ENCODE data around the gene ENKUR. TPM values are rescaled to one million over a fixed set of nuclear protein-coding genes. Genes with fewer than 3 reads are reported as not detected.
"Not testable (repeated sequence)": the region's sequence is repeated elsewhere in the genome, so short reads cannot be mapped to it uniquely, and the experiment has no call there.

Gene ENKUR
- total RNA-seq, 1 donor from 2014 or later: 0.12 TPM

GRCh38 chr10:25024528-25024927 lies 8.6 kb upstream of the ENKUR start:
- intact Hi-C loops (cut with micrococcal nuclease): no loop called here

- intact Hi-C loops (cut with micrococcal nuclease): no loop called here
Measured at GRCh38 chr10:25023278-25023677, 7.3 kb upstream of the ENKUR start.

- intact Hi-C loops (cut with micrococcal nuclease): loop anchor here (5.0 kb wide), 3 partner anchors 396 to 1921 kb away; partner anchors contain the start of gene MSRB2
Measured at GRCh38 chr10:25018703-25019102, 2.7 kb upstream of the ENKUR start.

- intact Hi-C loops (cut with micrococcal nuclease): loop anchor here (1.0 to 5.0 kb wide), 8 partner anchors 64 to 1920 kb away; partner anchors contain the start of genes ABI1, MSRB2 and PRTFDC1
Measured at GRCh38 chr10:25017661-25018060, 1.7 kb upstream of the ENKUR start.

- intact Hi-C loops (cut with micrococcal nuclease): loop anchor here (1.0 to 5.0 kb wide), 8 partner anchors 64 to 1920 kb away; partner anchors contain the start of genes ABI1, MSRB2 and PRTFDC1
Measured at GRCh38 chr10:25017154-25017590, 1.2 kb upstream of the ENKUR start.

- intact Hi-C loops (cut with micrococcal nuclease): loop anchor here (1.0 to 5.0 kb wide), 13 partner anchors 46 to 1919 kb away; partner anchors contain the start of genes ABI1, MSRB2 and PRTFDC1
Measured at GRCh38 chr10:25016376-25017153, 607 bp upstream of the ENKUR start, which contains the start of gene THNSL1. Gene THNSL1, plus strand, starts transcription at chr10:25016612. Its CDS starts 6,612 bp downstream, at chr10:25023224.

GRCh38 chr10:25014579-25014978 lies 1.4 kb downstream of the ENKUR start:
- intact Hi-C loops (cut with micrococcal nuclease): no loop called here

GRCh38 chr10:25011591-25011990 lies 4.4 kb downstream of the ENKUR start:
- intact Hi-C loops (cut with micrococcal nuclease): not testable (repeated sequence)

GRCh38 chr10:24998044-24998443 lies 17.9 kb downstream of the ENKUR start:
- intact Hi-C loops (cut with micrococcal nuclease): no loop called here

GRCh38 chr10:24995072-24995471 lies 20.9 kb downstream of the ENKUR start:
- intact Hi-C loops (cut with micrococcal nuclease): no loop called here

- intact Hi-C loops (cut with micrococcal nuclease): no loop called here
Measured at GRCh38 chr10:24993237-24993958, 22.6 kb downstream of the ENKUR start.

- intact Hi-C loops (cut with micrococcal nuclease): no loop called here
Measured at GRCh38 chr10:24992512-24993133, 23.3 kb downstream of the ENKUR start.

- intact Hi-C loops (cut with micrococcal nuclease): no loop called here
Measured at GRCh38 chr10:24991298-24991697, 24.7 kb downstream of the ENKUR start.

GRCh38 chr10:24989867-24990266 lies 26.1 kb downstream of the ENKUR start:
- intact Hi-C loops (cut with micrococcal nuclease): loop anchor here (1.0 kb wide), 2 partner anchors 347 to 372 kb away; no protein-coding TSS in a partner anchor

- intact Hi-C loops (cut with micrococcal nuclease): no loop called here
Measured at GRCh38 chr10:24988831-24989640, 26.9 kb downstream of the ENKUR start.

- intact Hi-C loops (cut with micrococcal nuclease): no loop called here
Measured at GRCh38 chr10:24984906-24985305, 31.1 kb downstream of the ENKUR start.

GRCh38 chr10:24983946-24984345 lies 32.0 kb downstream of the ENKUR start:
- intact Hi-C loops (cut with micrococcal nuclease): no loop called here

- intact Hi-C loops (cut with micrococcal nuclease): no loop called here
Measured at GRCh38 chr10:24983130-24983529, 32.8 kb downstream of the ENKUR start.

GRCh38 chr10:24982319-24983112 lies 33.4 kb downstream of the ENKUR start:
- intact Hi-C loops (cut with micrococcal nuclease): no loop called here

All from T-helper 1 cell treated with Interleukin-12 subunit alpha and Interleukin-12 subunit beta and Interleukin-4 antibody, amounts not matched to agents 30 ng/mL and 1 ng/mL, for 36 hours (primary cell).